Measurements from ENCODE around the gene OSBPL1A.

DNA sequence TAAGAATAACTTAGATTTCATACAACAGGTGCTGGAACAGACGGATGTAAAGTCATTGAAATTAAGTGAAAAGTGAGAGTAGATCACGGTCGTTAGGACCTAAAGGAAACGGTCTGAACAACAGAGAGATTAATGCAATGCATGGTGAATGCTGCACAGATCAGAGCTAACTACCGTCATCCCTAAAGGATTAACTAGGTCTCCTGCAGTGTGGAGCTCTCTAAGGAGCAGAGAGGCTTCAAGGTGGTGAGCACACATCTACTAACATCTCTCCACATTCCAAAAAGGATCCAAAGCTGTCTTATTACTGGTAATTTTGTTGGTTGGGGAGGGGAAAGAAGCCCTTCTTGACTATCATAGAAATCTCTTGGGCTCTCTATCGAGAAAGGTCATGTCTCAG, 183.5 kb downstream of the OSBPL1A start:
- TF ChIP-seq CTCF (IDR thresholded peaks at IDR 0.05; ENCODE audit: low read depth, low read length), result no peak
- TF ChIP-seq EZH2phosphoT487 (IDR thresholded peaks at IDR 0.05; ENCODE audit: low read depth), result no peak

All from OCI-LY3 (cell line).